ENCODE measurements around the gene TSC22D3.

DNA sequence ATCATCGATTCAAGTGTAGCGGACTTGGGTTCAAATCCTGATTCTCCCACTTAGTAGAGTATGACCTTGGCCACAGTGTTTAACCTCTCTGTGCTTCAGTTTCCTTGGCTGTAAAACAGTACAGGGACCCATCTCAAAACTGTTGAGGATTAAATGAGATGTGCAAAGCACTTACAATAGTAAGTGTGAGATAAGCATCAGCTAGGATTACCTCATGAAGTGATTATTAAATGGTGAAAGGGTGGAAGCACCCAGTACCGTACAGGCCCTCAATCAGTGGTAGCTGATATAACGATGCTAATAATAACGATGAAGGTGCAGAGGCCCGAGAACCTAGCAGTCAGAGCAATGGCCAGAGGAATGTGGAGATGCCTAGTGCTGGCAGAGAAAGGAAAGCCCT lies 102.2 kb downstream of the TSC22D3 start:
- TF ChIP-seq, protein P1, sequence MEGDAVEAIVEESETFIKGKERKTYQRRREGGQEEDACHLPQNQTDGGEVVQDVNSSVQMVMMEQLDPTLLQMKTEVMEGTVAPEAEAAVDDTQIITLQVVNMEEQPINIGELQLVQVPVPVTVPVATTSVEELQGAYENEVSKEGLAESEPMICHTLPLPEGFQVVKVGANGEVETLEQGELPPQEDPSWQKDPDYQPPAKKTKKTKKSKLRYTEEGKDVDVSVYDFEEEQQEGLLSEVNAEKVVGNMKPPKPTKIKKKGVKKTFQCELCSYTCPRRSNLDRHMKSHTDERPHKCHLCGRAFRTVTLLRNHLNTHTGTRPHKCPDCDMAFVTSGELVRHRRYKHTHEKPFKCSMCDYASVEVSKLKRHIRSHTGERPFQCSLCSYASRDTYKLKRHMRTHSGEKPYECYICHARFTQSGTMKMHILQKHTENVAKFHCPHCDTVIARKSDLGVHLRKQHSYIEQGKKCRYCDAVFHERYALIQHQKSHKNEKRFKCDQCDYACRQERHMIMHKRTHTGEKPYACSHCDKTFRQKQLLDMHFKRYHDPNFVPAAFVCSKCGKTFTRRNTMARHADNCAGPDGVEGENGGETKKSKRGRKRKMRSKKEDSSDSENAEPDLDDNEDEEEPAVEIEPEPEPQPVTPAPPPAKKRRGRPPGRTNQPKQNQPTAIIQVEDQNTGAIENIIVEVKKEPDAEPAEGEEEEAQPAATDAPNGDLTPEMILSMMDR (conservative IDR thresholded peaks at IDR 0.05 in 1 of 2, IDR thresholded peaks at IDR 0.05 in 1 of 2; ENCODE audit: low read depth in 1 of 2, low read length in 2 of 2): no peak
- TF ChIP-seq EZH2 (IDR thresholded peaks at IDR 0.05; ENCODE audit: low read length, missing control alignments): no peak
